ENCODE data around the gene KAT6B.

Gene KAT6B

DNA sequence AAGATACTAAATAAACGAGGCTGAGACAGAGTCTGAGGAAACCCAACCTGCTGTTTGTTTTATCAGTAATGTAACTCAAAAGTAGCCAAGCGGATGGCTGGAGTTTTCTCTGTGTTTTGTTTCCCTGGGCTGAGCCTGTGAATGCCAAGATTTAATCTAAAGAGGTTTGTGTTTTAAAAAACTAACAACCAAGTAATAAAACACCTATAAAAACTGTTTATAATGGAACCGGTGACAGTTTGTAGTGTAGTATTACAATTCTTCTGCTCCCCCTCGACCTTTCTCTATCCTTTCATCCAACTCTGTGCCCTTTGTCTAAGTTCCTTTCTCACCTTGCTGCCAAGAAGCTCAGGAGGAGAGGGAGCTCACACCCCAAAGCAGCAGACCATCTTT, 2.6 kb upstream of the KAT6B start:
- DNase-seq (ENCODE audit: low read depth, low spot score): no peak

DNA sequence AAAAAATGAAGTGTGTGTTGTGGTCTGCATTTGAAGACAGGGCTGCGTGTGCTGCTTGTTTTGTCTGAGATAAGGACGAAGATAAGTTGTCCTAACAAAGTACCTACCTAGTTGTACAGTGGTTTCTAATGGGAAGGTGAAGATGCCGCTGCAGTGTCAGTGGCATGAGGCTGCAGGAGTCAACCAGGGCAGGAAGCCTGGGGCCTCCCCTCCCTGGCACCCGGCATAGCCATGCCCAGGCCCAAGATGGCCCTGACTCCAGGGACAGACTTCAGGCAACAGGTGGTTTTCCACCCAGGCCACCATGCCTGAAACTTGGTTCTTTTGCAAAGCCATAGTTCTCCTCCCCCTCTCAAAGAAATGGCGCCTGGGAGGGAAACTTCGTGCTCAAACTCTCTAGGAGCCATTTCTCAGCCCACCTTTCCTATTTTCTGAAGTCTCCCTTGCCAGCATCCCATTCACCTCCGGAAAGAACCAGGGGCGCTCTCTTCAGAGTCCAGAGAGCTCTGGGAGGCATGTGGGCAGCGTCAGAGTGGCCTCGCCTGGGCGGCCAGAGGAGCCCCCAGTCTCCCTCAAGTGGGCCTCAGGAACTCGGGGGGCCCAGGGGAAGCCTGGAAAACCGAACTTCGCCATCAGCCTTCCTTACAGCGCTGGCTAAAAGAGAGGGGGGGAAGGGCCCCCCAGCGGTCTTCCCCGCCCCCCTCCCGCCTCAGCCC, 2.1 kb upstream of the KAT6B start:
- DNase-seq (ENCODE audit: low read depth, low spot score): peak; percentile 26

DNA sequence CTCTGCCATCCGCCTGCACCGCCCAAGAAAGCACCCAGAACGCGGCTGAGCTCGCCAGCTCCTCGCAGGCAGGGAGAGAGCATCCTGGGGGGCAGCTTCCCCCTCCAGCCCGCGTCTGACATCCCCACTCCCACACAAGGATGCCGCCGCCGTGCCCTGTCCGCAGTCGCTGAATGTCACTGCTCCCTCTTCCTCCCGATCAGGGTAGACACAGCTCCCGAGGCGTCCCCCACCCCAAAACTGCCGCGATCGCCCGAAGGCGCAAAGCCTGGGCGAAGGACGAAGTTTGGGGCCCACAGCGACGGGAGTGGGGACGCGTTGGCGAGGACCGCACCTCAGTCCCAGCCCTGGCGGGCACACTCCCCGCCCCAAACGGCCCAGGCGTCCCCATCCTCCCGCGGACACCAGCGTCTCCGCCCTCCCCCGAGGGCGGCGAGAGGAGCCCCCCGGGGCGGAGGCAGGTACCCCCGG, 1.5 kb upstream of the KAT6B start:
- no peak for DNase-seq (ENCODE audit: low read depth, low spot score)

DNA sequence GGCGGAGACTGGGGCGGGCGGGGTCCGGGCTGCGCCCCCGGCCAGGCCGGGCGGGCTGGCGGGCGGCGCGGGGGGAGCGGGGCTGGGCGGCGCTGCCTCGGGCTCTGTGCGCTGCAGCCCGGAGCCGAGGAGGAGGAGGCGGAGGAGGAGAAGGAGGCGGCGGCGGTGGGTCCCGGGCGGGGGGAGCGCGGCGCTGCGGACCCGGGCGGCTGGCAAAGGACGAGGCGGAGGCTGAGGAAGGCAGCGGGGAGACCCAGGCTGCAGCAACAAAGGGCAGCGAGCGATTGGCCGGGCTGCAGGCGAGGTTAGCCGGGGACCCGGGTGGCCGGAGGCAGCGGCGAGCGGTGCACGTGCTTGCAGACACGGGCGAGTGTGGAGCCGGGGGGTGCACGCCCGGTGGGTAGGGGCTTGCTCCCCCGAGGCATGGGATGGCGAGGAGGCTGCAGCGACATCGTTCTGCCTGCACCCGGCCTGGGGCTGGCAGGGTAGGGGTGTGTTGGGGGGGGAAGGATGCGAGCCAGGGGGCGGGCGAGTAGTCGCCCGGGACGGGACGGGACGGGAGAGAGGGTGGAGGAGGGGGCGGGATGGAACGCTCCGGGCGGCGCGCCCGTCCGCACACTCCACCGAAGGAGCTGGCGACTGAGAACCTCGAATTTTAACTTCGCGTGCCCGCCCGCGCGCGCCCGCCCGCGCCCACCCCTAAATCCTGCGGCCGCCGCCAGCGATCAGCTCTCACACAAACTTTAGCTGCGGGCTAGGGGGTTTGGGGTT, 844 bp upstream of the KAT6B start:
- peak; percentile 71 for DNase-seq (ENCODE audit: low read depth, low spot score)

DNA sequence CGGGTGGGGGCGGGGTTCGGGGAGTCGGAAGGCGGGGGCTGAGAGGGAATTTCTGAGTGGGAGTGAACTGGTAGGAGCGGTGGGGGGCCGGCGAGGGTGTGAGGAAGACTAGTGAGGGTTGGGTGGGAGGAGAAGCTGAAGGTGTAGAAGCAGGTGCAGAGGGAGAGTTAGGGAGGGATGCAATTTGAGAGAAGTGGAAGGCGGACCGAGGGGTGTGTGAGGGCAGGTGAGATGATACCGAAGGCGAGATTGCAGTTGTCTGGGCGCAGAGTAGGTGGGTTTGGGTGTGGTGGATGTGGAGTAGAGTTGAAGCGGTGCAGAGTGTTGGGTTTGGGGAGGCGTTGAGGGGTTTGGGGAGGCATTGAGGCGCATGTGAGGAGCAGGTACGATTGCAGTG, 643 bp downstream of the KAT6B start:
- DNase-seq (ENCODE audit: low read depth, low spot score): no peak

DNA sequence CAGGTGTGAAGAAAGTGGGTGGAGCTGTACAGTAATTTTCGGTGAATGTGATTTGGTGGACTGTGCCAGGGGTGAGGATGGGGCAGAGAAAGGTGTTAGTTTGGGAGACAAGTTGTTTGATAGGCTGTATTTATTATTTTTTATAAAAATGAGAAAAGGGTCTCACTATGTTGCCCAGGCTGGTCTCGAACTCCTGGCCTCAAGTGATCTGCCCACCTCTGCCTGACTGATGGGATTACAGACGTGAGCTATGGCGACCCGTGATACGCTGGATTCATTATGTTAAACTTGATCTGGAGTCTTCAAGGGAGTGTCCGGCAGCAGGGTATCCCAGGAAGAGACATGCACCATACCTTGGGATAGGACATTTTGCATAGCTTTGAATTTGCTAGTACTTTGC, 1.3 kb downstream of the KAT6B start:
- no peak for DNase-seq (ENCODE audit: low read depth, low spot score)

DNA sequence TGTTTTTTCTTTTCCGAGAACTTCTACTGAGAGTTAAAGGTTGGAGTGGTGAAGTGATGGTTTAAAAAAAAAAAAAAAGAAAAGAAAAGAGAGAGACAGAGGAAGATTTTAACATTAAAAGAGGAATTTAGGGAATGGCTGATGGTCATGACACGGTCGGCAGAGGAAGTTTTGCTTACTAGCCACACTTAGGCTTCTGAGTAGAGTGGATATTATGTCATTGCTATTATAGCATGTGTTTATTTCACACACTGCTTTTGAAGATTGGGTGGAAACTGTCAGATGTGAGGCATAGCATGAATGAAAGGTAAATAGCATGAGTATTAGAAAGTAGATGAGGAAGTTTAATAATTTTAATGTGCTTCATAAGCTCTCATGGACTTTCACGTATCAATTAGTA, 2.5 kb downstream of the KAT6B start:
- DNase-seq (ENCODE audit: low read depth, low spot score): no peak

DNA sequence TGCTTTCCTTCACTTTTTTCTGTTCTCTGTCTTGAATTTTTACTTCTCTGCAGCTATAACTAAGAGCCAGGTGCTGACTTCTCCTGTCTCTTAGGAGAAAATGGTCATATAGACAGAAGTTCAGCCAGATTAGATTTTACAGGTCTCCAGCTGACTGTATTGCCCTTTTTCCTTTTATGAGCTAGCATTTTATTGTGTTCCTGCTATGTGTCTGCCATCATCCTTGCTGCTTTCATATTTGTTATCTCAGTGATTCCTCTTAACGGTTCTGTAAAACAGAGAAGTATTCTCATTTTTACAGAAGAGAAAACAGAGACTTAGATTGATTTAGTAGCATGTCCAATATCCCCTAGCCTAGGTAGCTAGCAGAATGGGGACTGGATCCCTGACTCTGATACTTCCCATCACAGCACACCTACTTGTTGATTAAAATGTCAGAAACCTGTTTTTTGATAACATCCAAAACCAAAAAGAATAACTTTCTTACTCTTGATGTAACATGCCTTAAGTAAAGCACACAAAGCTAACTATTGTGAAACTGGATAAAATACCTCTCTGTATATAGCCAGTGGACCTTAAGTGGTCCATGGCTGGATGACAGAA, 5.2 kb downstream of the KAT6B start:
- no peak for DNase-seq (ENCODE audit: low read depth, low spot score)

DNA sequence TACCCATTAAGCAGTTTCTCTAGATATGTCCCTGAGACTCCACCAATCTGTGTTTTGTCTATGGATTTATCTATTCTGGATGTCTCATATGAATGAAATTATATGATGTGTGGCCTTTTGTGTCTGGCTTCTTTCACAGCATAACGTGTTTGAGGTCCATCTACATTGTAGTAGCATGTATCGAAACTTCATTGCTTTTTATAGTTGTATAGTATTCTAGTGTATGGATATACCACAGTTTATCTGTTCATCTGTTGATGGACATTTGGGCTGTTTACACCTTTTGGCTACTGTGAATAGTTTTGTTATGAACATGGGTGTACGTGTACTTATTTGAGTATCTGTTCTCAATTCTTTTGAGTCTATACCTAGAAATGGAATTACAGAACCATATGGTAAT, 9.6 kb downstream of the KAT6B start:
- no peak for DNase-seq (ENCODE audit: low read depth, low spot score)

DNA sequence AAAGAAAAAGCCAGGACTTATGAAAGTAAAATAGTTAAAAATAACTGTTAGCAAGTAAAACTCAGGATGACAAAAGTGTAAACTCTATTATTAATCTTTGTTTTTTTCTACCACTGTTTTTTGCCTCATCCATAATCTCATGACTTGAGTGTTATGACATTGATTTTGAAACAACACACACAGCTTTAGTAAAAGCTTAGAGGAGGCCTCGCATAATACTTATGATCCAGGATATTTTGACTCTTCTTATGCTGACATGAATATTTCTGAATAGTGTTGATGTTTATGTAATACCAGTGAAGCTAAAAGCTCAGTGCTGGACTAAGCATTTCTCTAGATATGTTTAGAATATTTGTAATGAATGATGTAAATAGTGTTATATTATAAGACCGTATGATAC, 10.5 kb downstream of the KAT6B start:
- no peak for DNase-seq (ENCODE audit: low read depth, low spot score)

DNA sequence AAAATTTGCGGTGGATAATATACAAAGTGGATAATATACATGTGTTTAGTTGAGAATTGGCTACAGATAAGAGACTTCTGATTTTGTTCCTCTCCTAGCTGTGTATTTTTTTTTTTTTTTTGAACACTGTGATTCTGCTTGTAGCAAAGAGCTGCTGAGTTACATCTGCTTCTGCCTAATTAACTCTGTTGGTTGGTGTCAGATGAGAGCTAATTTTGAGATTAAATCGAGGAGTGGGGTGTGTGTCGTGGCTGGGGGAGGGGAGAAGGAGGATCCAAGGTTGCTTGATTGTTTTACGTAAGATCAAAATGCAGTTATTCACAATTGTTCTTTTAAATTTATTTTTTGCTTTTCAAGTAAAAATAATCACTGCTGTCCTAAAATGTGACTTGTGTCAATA, 11.3 kb downstream of the KAT6B start:
- no peak for DNase-seq (ENCODE audit: low read depth, low spot score)

DNA sequence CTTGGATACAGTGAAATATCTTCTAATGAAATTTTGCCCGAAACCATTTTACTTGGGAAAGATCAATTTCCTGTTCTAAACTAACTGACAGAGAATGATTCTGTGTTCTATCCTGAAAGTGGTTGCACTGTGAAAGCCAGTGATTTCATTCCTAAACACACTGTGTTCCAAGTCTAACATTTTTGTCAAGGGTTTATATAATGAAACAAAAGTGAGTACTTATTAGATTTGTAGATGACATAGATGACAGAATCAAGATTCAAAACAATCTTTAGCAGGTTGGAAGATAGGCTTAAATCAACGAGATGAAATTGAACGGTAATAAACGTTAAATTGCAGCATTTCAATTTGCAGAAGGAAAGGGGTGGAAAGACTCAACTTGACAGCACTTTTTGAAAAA, 13.3 kb downstream of the KAT6B start:
- no peak for DNase-seq (ENCODE audit: low read depth, low spot score)

DNA sequence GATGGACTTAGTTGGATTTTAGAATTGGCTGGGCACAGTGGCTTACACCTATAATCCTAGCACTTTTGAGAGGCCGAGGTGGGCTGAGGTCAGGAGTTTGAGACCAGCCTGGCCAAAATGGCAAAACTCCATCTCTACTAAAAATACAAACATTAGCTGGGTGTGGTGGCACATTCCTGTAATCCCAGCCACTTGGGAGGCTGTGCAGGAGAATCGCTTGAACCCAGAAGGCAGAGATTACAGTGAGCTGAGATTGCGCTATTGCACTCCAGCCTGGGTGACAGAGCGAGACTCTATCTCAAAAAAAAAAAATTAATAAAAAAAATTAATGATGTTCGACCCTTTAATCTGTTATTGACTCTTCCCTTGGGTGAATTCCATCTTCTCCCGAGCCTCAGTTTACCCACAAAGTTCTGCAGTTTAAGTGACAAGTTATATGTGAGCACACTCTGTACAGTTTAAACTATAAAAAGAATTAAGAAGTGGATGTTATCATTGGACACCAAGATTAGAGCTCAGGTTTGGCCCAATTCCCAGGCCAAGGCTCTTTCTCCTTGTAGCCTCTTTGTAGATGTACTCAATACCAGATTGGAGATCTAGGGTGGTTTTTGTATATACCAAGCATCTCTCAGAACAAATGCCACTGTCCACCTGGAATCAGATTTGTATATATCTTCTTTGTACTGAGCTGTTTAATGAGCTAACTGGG, 15.0 kb downstream of the KAT6B start:
- no peak for DNase-seq (ENCODE audit: low read depth, low spot score)

DNA sequence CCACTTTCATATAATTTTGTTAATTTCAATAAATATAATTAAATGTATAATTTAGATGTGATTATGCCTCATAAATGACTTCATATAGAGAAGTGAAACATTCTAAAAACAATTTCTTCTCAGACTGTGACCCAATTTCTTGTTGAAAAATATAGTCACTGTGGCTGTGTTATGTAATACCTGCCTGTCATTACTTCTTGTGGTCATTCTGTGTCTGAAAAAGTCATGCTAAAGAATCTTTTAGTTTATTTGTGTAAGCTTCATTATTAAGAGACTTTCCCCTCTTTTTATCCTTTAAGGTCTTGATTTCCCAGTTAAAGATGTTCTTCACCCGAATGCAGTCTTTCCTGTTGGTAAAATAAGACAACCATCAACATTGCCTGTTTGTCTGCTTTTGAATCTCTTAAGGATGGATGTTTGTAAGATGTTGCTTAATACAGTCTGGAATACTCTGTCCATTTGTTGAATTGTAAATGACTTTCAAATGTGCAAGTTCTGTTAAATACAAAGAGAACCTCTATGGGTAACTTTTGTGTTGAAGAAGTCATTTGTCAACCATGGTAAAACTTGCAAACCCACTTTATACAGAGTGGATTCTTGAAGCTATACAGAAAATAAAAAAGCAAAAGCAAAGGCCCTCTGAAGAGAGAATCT, 16.0 kb downstream of the KAT6B start:
- no peak for DNase-seq (ENCODE audit: low read depth, low spot score)

DNA sequence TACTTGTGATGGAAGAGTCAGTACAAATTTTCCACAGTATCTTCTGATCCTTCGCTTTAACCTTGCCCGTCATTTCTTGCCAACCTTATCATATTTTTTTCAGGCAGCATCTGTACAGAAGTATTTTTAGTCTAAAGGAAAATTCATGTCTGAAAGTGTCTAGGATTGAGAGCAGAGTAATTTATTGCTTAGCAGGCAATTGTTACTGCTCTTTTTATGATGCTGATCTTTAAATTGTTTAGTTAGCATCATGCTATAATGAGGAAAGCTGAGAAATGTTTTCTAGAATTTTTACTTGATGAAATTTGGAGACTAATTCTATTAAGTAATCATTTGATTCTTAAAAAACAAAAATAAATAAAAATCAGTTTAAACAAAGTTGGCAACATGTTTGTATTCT, 20.6 kb downstream of the KAT6B start:
- DNase-seq (ENCODE audit: low read depth, low spot score): no peak

DNA sequence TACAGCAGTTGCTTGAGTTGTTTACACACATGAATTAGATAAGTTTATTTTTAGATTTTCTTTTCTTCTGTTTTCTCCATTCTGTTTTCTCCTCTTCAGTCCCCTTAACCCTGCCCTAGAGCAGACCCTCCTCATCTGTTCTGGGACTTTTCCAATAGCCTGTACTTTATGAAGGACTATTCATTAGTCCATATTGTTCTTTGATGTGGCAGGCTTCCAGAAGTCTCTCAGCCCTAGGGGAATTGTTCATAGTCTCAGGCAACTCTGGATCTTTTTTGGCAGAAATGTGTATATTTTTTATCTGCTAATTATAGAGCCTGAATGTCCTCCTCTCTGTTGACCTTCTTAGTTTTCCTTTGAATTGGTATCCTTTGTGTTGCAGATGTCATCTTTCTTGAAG, 25.4 kb downstream of the KAT6B start:
- DNase-seq (ENCODE audit: low read depth, low spot score): no peak

DNA sequence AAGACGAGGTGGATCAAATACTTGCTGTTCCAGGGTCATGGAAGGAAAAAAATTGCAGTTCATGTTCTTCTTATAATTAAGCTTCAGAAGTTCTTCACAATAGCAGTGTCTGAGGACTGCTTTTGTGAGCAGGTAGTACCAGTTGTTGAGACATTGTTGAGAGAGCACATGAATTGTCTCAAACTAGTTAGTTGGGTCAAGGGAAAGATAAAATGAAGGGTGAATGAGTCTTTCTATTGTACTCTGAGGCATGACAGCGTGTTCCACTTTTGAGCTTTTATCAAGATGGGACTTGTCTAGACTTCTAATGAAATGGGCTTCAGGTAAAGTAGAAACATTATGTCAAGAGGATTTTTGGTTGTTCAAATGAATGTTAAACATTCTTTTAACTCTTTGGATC, 26.0 kb downstream of the KAT6B start:
- no peak for DNase-seq (ENCODE audit: low read depth, low spot score)

DNA sequence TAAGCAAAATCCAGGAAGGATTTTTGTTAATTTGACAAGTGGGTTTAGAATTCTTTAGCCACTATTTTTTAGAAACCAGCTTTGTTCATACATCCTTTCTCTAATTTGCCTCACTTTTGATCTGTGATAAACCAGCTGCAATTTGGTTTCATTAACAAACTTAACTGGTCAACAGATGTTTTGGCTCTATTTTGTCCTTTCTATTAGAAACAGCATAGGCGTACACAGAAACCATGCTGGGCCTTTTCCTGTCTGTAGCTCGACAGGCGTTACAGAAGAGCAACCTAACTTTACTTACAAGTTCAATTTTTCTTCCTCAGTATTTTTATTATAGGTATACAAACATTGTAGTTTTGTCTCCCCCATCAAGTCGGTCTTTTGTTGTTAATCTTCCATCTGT, 28.2 kb downstream of the KAT6B start:
- DNase-seq (ENCODE audit: low read depth, low spot score): no peak

DNA sequence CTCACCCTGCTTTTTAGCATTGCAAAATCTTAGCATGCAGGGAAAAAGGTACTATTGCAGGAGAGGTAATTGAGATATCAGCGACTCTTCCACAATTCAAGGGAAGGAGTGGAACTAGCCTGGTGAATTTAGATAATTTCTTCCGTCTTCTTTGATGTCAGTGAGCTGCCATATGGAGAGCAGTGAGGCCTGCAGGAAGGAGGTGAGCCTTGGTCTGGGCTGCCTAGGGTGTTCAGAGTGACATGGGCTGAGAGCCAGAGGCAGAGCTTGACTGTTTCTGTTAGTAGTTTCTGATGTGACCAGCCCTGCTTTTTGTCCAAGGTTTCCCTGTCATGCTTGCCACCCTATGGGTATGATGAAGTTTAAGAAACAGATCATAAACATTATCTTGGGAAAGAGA, 28.6 kb downstream of the KAT6B start:
- peak; percentile 17 for DNase-seq (ENCODE audit: low read depth, low spot score)

DNA sequence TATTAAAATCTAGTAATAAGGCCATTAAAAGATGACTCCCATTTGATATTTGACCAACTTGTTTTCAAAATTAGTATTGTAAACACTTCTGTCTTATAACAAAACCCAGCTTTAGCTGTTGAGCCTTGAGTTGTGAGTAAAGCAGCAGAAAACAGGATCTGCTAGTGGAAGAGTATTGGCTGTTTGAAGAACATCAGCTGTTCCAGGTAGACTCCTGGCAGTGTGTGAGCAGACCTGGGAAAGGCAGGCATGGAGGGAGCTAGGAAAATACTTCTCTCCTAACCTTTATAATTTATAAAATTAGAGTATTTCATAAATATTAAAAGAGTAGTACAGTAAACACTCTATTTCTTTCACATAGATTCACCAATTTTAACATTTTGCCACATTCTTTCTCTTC, 29.0 kb downstream of the KAT6B start:
- no peak for DNase-seq (ENCODE audit: low read depth, low spot score)

DNA sequence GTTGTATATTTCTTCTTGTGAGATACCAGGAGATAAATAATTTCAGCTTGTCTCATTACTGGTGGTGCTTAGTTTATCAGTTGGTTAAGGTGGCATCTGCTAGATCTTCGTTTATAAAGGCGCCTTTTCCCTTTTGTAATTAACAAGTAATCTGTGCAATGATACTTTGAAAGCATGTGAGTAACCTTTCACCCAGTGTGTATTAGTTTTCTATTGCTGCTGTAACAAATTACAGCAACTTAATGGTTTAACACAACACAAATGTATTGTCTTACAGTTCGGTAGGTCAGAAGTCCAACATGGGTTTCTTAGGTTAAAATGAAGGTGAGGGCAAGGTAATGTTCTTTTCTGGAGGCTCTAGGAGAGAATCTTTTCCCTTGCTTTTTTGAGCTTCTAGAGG, 30.5 kb downstream of the KAT6B start:
- DNase-seq (ENCODE audit: low read depth, low spot score): no peak

DNA sequence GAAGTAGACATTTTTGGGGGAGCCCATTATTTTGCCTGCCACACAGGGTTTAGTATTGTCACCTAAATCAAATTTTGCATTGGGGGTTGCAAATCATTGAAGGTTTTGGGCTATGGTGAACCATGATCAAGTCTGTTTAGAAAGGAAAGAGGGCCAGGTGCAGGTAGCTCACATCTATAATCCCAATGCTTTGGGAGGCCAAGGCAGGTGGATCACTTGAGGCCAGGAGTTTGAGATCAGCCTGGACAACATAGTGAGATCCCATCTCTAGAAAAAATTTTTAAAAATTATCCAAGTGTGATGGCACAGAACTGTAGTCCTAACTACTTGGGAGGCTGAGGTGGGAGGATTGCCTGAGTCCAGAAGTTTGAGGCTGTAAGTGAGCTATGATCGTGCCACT, 31.2 kb downstream of the KAT6B start:
- DNase-seq (ENCODE audit: low read depth, low spot score): no peak

All from ELF-1 (cell line).